Stimulated activated CD8-positive, alpha-beta memory T cell treated with anti-CD3 and anti-CD28 coated beads, Interleukin-2, amount 100 ng/mL, for 1 hour (primary cell): ENCODE data around the gene TRIM56.
"Not testable (repeated sequence)": the region's sequence is repeated elsewhere in the genome, so short reads cannot be mapped to it uniquely, and the experiment has no call there.

Source experiments
- DNase-seq, 2 donors: peaks; one replicate each; pipeline ENCODE4 v3.0.0-alpha.2; 2020; ENCODE audit warnings: low read depth in 2 of 2

TRIM56 gene

DNA sequence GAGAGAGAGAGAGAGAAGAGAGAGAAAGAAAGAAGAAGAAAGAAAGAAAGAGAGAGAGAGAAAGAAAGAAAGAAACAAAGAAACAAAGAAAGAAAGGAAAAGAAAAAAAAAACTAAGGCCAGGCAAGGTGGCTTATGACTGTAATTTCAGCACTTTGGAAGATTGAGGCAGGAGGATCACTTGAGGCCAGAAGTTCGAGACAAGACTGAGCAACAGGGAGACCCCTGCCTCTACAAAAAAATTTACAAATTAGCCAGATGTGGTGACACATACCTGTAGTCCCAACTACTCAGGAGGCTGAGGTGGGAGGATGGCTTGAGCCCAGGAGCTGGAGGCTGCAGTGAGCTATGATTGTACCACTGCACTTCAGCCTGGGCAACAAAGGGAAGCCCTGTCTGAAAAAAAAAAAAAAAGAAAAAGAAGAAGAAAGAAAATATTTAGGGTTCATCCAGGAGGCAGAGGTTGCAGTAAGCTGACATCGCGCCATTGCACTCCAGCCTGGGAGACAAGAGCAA is 44.4 kb downstream of the TRIM56 start:
- DNase-seq, result no peak

DNA sequence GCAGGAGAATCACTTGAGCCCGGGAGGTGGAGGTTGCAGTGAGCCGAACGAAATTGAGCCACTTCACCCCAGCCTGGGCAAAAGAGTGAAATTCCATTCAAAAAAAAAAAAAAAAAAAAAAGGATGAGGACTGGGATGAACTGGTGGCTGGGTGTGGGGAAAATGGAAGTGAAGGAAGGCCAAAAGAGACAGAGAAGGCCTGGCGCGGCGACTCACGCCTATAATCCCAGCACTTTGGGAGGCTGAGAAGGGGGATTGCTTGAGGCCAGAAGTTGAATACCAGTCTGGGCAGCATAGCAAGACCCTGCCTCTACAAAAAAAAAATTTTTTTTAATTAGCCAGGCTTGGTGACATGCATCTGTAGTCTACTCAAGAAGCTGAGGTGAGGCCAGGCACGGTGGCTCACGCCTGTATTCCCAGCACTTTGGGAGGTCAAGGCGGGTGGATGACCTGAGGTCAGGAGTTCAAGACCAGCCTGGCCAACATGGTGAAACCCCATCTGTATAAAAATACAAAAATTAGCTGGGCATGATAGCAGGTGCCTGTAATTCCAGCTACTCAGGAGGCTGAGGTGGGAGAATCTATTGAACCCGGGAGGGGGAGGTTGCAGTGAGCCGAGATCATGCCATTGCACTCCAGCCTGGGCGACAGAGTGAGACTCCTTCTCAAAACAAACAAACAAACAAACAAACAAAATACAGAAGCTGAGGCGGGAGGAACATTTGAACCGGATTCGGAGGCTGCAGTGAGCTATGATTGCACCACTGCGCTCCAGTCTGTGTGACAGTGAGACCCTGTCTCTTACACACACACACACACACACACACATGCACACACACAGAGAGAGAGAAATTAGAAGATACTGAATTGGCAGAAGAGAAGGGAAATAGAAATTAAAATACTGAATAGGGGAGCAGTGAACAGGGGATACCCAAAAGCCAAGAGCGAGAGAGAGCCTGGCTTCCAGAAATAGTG is 47.6 kb downstream of the TRIM56 start:
- DNase-seq, result not testable (repeated sequence)

DNA sequence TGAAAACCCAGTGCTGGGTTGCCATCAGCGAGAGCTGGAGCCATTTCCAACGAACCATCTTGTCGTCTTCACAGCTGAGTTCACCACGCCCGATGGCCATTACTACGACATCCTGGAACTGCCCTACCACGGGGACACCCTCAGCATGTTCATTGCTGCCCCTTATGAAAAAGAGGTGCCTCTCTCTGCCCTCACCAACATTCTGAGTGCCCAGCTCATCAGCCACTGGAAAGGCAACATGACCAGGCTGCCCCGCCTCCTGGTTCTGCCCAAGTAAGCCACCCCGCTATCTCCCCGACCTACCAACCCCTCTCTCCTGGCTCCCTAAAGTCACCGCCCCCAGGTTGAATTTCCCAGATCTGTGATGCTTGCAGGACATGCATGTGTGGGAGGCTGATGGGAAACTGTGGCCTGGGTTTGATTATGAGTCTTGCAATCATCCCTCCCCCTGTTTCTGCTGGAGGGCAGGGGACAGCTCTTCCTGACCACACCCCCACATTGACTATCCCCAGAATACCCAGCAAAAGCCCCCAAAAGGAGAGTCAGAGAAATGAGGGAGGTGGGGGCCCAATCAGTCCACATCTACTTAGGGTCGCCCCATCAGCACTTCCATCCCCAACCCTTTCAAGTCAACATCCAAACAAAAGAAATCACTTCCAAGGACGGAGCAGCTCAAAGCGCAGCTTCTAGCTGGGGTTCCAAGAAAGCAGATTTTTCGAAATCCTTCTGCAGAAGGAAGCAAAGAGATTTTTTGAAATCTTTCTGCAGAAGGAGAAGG is 48.5 kb downstream of the TRIM56 start:
- DNase-seq, result no peak

DNA sequence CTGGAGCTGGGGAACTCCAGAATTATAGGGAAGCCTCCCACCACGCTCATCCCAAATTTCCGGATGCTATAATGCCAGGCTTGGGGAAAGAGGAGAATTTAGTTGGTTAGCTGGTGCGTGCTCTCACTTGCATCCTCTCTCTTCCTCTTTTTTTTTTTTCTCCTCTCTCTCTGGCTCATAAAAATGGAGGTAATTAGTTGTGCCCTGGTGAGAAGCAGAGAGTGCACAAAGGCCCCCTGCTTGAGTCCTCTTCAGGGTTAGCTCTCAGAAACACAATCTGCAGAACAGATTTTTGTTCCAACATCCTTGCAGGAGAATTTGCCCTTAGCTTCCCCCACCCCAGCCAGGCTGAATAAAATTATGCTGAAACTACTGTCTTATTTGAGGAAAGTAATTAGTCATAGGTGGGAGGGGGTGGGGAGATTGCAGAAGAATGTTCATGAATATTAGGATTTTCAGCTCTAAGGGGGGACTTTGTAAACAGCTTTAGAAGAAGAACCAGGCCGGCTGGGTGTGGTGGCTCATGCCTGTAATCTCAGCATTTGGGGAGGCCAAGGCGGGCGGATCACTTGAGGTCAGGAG is 49.2 kb downstream of the TRIM56 start:
- no peak for DNase-seq

DNA sequence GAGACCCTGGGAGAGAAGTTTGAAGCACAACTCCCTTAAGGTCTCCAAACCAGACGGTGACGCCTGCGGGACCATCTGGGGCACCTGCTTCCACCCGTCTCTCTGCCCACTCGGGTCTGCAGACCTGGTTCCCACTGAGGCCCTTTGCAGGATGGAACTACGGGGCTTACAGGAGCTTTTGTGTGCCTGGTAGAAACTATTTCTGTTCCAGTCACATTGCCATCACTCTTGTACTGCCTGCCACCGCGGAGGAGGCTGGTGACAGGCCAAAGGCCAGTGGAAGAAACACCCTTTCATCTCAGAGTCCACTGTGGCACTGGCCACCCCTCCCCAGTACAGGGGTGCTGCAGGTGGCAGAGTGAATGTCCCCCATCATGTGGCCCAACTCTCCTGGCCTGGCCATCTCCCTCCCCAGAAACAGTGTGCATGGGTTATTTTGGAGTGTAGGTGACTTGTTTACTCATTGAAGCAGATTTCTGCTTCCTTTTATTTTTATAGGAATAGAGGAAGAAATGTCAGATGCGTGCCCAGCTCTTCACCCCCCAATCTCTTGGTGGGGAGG is 52.5 kb downstream of the TRIM56 start:
- no peak for DNase-seq

DNA sequence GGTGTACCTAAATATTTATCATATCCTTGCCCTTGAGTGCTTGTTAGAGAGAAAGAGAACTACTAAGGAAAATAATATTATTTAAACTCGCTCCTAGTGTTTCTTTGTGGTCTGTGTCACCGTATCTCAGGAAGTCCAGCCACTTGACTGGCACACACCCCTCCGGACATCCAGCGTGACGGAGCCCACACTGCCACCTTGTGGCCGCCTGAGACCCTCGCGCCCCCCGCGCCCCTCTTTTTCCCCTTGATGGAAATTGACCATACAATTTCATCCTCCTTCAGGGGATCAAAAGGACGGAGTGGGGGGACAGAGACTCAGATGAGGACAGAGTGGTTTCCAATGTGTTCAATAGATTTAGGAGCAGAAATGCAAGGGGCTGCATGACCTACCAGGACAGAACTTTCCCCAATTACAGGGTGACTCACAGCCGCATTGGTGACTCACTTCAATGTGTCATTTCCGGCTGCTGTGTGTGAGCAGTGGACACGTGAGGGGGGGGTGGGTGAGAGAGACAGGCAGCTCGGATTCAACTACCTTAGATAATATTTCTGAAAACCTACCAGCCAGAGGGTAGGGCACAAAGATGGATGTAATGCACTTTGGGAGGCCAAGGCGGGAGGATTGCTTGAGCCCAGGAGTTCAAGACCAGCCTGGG is 53.1 kb downstream of the TRIM56 start:
- peak; percentile 70 to 76 for DNase-seq

DNA sequence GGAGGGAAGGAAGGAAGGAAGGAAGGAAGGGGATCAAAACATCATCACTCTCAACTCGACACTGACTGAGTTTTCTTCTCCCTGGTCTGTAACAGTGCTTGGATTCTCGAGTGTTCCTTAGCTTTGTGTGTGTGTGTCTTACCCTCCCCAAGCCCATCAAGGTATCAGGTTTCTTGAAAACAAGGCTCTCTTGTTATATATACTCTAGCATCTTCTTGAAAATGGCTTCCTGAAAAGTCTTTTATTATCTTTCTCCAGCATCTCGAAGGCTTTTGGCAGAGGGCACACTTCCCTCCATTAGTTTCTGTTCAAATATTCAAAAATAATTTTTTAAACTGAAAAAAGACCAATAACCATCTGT is 55.0 kb downstream of the TRIM56 start:
- DNase-seq, result no peak

DNA sequence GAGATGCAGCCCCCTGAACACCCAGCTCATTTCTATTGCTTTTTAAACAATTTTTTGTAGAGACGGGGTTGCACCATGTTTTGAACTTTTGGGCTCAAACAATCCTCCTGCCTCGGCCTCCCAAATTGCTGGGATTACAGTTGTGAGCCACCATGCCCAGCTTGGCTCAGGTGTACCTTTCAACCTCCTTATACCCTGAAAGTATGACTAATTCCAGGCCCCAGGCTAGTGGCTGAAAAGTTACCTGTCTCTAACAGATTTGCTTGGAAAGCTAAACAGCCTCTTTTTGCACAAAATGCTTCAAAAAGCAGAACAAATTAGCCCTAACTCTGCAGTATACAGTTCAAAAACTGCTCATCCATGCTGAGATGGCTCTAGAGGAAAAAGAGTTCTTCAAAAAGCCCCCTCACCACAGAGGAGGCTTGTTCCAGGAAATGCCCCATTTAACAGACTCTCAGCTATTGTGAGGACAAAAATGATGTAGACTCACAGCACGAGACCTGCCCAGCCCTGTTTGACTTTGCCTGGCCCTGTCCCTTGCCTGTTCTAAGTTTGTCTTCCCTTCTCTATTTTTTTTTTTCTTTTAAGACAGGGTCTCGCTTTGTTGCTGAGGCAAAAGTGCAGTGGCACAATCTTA is 55.6 kb downstream of the TRIM56 start:
- DNase-seq, result no peak
